Endothelial cell of umbilical vein (primary cell): Measurements from ENCODE around the gene DAND5. TPM values are rescaled to one million over a fixed set of nuclear protein-coding genes. Genes with fewer than 3 reads are reported as not detected.

Experiments
- BruUV-seq: library from RNA; stranded (reverse); fragments of 400-500 nt; replicated peaks from 2 replicates; lab custom pipeline; 2021; lab: Mats Ljungman, UMichigan
- CTCF ChIA-PET: fragments of 300-600, 350-600 bp; sonication (Branson Sonifier 250); formaldehyde crosslinking; loops from one replicate; lab custom pipeline; 2021; ENCODE audit warnings: antibody characterized with exemption, inconsistent platforms; lab: Charles Lee
- POLR2A ChIA-PET: fragments of 300-600, 350-600 bp; sonication (Branson Sonifier 250); formaldehyde crosslinking; loops from one replicate; lab custom pipeline; 2021; ENCODE audit warnings: antibody characterized with exemption, inconsistent platforms; lab: Charles Lee
- DNase-seq: peaks from one replicate; pipeline ENCODE4 v3.0.0-alpha.2; 2011; ENCODE audit warnings: low read depth, low spot score
- FAIRE-seq: peaks from 2 replicates; lab custom pipeline; 2011; peaks lifted over from hg19 to GRCh38; lab: Jason Lieb, UNC
- H2AFZ ChIP-seq: 2 replicates; pipeline ENCODE4 v1.6.0; 2012; ENCODE audit warnings: low read depth, low read length, control low read depth, inconsistent platforms
- H3K27ac ChIP-seq: 2 replicates; pipeline ENCODE4 v1.5.1; 2011; ENCODE audit warnings: low read depth, mild to moderate bottlenecking, control low read depth, low read length, moderate library complexity; ENCODE audit not compliant: insufficient read depth
- H3K27me3 ChIP-seq, 2 experiments: 2 replicates each; pipeline versions ENCODE4 v1.6.0 to v1.6.1; 2011; ENCODE audit warnings: low read length in 2 of 2, mixed read lengths in 1 of 2; ENCODE audit not compliant: control insufficient read depth in 2 of 2, insufficient read depth in 2 of 2
- H3K36me3 ChIP-seq, 2 experiments: 2 replicates in 1 of 2; 3 replicates in 1 of 2; pipeline ENCODE4 v1.5.1; 2011; ENCODE audit warnings: low read length in 2 of 2, mild to moderate bottlenecking in 1 of 2, moderate library complexity in 1 of 2; ENCODE audit not compliant: control insufficient read depth in 2 of 2, insufficient read depth in 2 of 2; ENCODE audit errors: extremely low read depth in 1 of 2
- H3K4me1 ChIP-seq: 3 replicates; pipeline ENCODE4 v1.5.1; 2011; ENCODE audit warnings: mild to moderate bottlenecking, low read length; ENCODE audit not compliant: control insufficient read depth, insufficient read depth; ENCODE audit errors: extremely low read depth
- H3K4me2 ChIP-seq: 2 replicates; pipeline ENCODE4 v1.6.1; 2011; ENCODE audit warnings: low read length, control low read depth, mixed read lengths; ENCODE audit not compliant: insufficient read depth
- H3K4me3 ChIP-seq, 3 experiments: fragments of 200-600 bp in 1 of 3; sonication (generic), shearing (Covaris generic) in 1 of 3; replicated peaks in 1 of 3; 2 replicates each; pipeline ENCODE4 v1.5.1; 2011 to 2016; ENCODE audit warnings: control low read depth in 3 of 3, low read length in 3 of 3, mild to moderate bottlenecking in 2 of 3, inconsistent platforms in 1 of 3, low read depth in 1 of 3, moderate library complexity in 1 of 3; ENCODE audit not compliant: insufficient read depth in 1 of 3
- H3K79me2 ChIP-seq: 2 replicates; pipeline ENCODE4 v1.6.0; 2012; ENCODE audit warnings: low read length, inconsistent platforms; ENCODE audit not compliant: control insufficient read depth, insufficient read depth
- H3K9ac ChIP-seq: replicated peaks from 2 replicates; pipeline ENCODE3; 2011; ENCODE audit warnings: low read length, control low read depth; ENCODE audit not compliant: insufficient read depth; ENCODE audit errors: extremely low read depth
- H3K9me1 ChIP-seq: replicated peaks from 3 replicates; pipeline ENCODE4 v1.6.0; 2011; ENCODE audit warnings: mild to moderate bottlenecking, low read length; ENCODE audit not compliant: control insufficient read depth, insufficient read depth; ENCODE audit errors: extremely low read depth
- H3K9me3 ChIP-seq: replicated peaks from 2 replicates; pipeline ENCODE4 v1.5.1; 2012; ENCODE audit warnings: low read length, inconsistent platforms; ENCODE audit not compliant: control insufficient read depth, insufficient read depth
- H4K20me1 ChIP-seq: replicated peaks from 2 replicates; pipeline ENCODE3; 2011; ENCODE audit warnings: mild to moderate bottlenecking, low read length; ENCODE audit not compliant: control insufficient read depth, insufficient read depth; ENCODE audit errors: extremely low read depth
- CTCF ChIP-seq, 2 donors: IDR thresholded peaks; 1 replicate in 1 of 2; 2 replicates in 1 of 2; pipeline ENCODE4 v1.5.1; 2011; ENCODE audit warnings: low read length in 2 of 2, mild to moderate bottlenecking in 2 of 2, moderate library complexity in 2 of 2, control low read depth in 1 of 2, inconsistent platforms in 1 of 2, low read depth in 1 of 2; ENCODE audit not compliant: insufficient read depth in 1 of 2; ENCODE audit errors: extremely low read depth in 1 of 2
- EZH2 ChIP-seq: IDR thresholded peaks from 2 replicates; pipeline ENCODE4 v1.6.1; 2012; ENCODE audit warnings: borderline replicate concordance, low read depth, mild to moderate bottlenecking, moderate library complexity, low read length, inconsistent platforms; ENCODE audit not compliant: severe bottlenecking
- FOS ChIP-seq: IDR thresholded peaks from 2 replicates; pipeline ENCODE4 v1.6.1; 2011; ENCODE audit warnings: mild to moderate bottlenecking, low read length, moderate library complexity, borderline replicate concordance; ENCODE audit not compliant: insufficient read depth
- GATA2 ChIP-seq: IDR thresholded peaks from 2 replicates; pipeline ENCODE4 v1.7.0; 2011; ENCODE audit warnings: low read depth, mild to moderate bottlenecking, moderate library complexity, mixed read lengths, low read length; ENCODE audit not compliant: insufficient read length, insufficient read depth
- JUN ChIP-seq: IDR thresholded peaks from 2 replicates; pipeline ENCODE4 v1.6.1; 2011; ENCODE audit warnings: borderline replicate concordance, low read depth; ENCODE audit not compliant: insufficient read length, insufficient read depth
- MAX ChIP-seq: IDR thresholded peaks from 2 replicates; pipeline ENCODE4 v1.6.1; 2011; ENCODE audit not compliant: insufficient read depth, insufficient read length
- MYC ChIP-seq: IDR thresholded peaks from one replicate; pipeline ENCODE4 v1.6.1; 2011; ENCODE audit warnings: mild to moderate bottlenecking, low read depth, low read length
- POLR2A ChIP-seq: IDR thresholded peaks from 2 replicates; pipeline ENCODE4 v1.6.1; 2012; ENCODE audit warnings: low read depth, mild to moderate bottlenecking, control low read depth, low read length
- POLR2AphosphoS5 ChIP-seq: IDR thresholded peaks from 2 replicates; pipeline ENCODE4 v1.6.1; 2012; ENCODE audit warnings: low read depth, mild to moderate bottlenecking, control low read depth, low read length, moderate library complexity; ENCODE audit not compliant: insufficient read depth
- dilution Hi-C: fragments of 300-500 bp; cut with MboI; formaldehyde crosslinking; loops from one replicate; pipeline ENCODE4 v1.15.0; 2019; ENCODE audit warnings: low sequenced_read_pairs; ENCODE audit not compliant: extremely low pct_ligation_motif_present
- intact Hi-C: fragments of 100-400 bp; cut with micrococcal nuclease; formaldehyde crosslinking; loops from one replicate; pipeline ENCODE4 v1.10.0; 2022
- polyA plus RNA-seq, 4 experiments: library from polyadenylated mRNA; depleted of rRNA in 3 of 4; stranded (reverse) in 3 of 4; unstranded in 1 of 4; fragments of >200 nt; gene quantifications; 2 replicates each; pipeline versions ENCODE4 v1.2.1 to v1.2.3, GENCODE V29; 2011 to 2012; ENCODE audit warnings: missing spikeins in 1 of 4
- total RNA-seq: library from RNA; stranded (reverse); gene quantifications from 2 replicates; pipeline ENCODE4 v1.2.3, GENCODE V29; 2021

DAND5 gene
- total and polyA plus RNA-seq, 2 donors (not counting 3 experiments of a cell fraction or from before 2014, with no cell fraction given): 0.06 to 0.20 TPM

GRCh38 chr19:12937093-12937926 lies 32.1 kb upstream of the DAND5 start:
- BruUV-seq: TSS peak; percentile 27
- H3K79me2 ChIP-seq: peaks cover 47% of the 10 kb centered on the region
- H3K27ac ChIP-seq: peak overlapping the region; percentile 23
- no peaks in the 10 kb centered on the region for H4K20me1 ChIP-seq
- FAIRE-seq: peak; percentile 47
- no peak for TF ChIP-seq CTCF (IDR thresholded peaks at IDR 0.05; ENCODE audit: extremely low read depth in 1 of 2, insufficient read depth in 1 of 2, low read depth in 1 of 2, low read length in 2 of 2)
- no peak for TF ChIP-seq FOS
- TF ChIP-seq POLR2A: no peak
- no peak for TF ChIP-seq MYC
- TF ChIP-seq GATA2: no peak
- TF ChIP-seq EZH2: no peak
- TF ChIP-seq JUN: no peak
- no peak for TF ChIP-seq POLR2AphosphoS5
- TF ChIP-seq MAX: peak; percentile 30
- peak overlapping the region in 2 of 3 experiments; percentile 24 to 28 for H3K4me3 ChIP-seq
- peak overlapping the region; percentile 49 for H2AFZ ChIP-seq
- H3K4me2 ChIP-seq: peak overlapping the region; percentile 42
- no peaks in the 10 kb centered on the region for H3K9me1 ChIP-seq
- no peaks in the 10 kb centered on the region for H3K9me3 ChIP-seq
- H3K36me3 ChIP-seq: peaks cover 13 to 26% of the 10 kb centered on the region in 2 experiments
- DNase-seq: peak; percentile 75
- POLR2A ChIA-PET: interaction anchor here (0.8 to 1.6 kb wide), 2 partner anchors 9 to 28 kb away, joined by 3 to 6 read pairs; partner anchors contain the start of gene RAD23A
- no peaks in the 10 kb centered on the region for H3K27me3 ChIP-seq
- H3K4me1 ChIP-seq: peaks cover 31% of the 10 kb centered on the region
- CTCF ChIA-PET: interaction anchor here (0.8 to 1.3 kb wide), 4 partner anchors 18 to 180 kb away, joined by 3 to 6 read pairs (median 4); partner anchors contain the start of genes GCDH and SYCE2
- dilution Hi-C loops (no loop called here), intact Hi-C loops (loop anchor here (10.0 kb wide), 1 partner anchor 153 kb away; no protein-coding TSS in a partner anchor)
- H3K9ac ChIP-seq: peak overlapping the region; percentile 27
